SK-N-SH (cell line): ENCODE data around the gene OBP2A. TPM values are rescaled to one million over a fixed set of nuclear protein-coding genes. Genes with fewer than 3 reads are reported as not detected.

ENCODE experiments used
- CTCF ChIA-PET: fragments of 300-600, 350-600 bp; formaldehyde crosslinking; extraction: SDS; loops from one replicate; lab custom pipeline; 2021; lab: Yijun Ruan, JAX
- POLR2A ChIA-PET: fragments of 350-600 bp; sonication (Branson Sonifier 250); formaldehyde crosslinking; extraction: SDS; loops from one replicate; lab custom pipeline; 2020; ENCODE audit warnings: antibody characterized with exemption, inconsistent platforms; lab: Yijun Ruan, JAX
- DNase-seq: peaks from one replicate; pipeline ENCODE4 v3.0.0; 2012
- H2AFZ ChIP-seq: fragments of 200-600 bp; sonication (generic); 2 replicates; pipeline ENCODE4 v1.8.1; 2016; ENCODE audit warnings: antibody characterized with exemption, mild to moderate bottlenecking, low read depth
- H3F3A ChIP-seq: fragments of 200-600 bp; sonication (generic); replicated peaks from 2 replicates; pipeline ENCODE3; 2016; ENCODE audit warnings: antibody characterized with exemption, mild to moderate bottlenecking; ENCODE audit not compliant: insufficient read depth
- H3K27ac ChIP-seq, 2 experiments: fragments of 200-500 bp in 1 of 2; fragments of 200-600 bp in 1 of 2; sonication (Bioruptor generic) in 1 of 2; sonication (generic), shearing (Covaris generic) in 1 of 2; 2 replicates each; pipeline versions ENCODE4 v1.5.1 to v1.6.1; 2014 to 2016; ENCODE audit warnings: low read depth in 2 of 2, inconsistent platforms in 1 of 2, low read length in 1 of 2, mild to moderate bottlenecking in 1 of 2, mixed read lengths in 1 of 2
- H3K27me3 ChIP-seq: fragments of 200-600 bp; sonication (generic), shearing (Covaris generic); 2 replicates; pipeline ENCODE4 v1.6.1; 2016; ENCODE audit warnings: mixed run types; ENCODE audit not compliant: insufficient read depth
- H3K36me3 ChIP-seq, 2 experiments: fragments of 200-500 bp in 1 of 2; fragments of 200-600 bp in 1 of 2; sonication (Bioruptor generic) in 1 of 2; sonication (generic) in 1 of 2; replicated peaks in 1 of 2; 2 replicates each; pipeline versions ENCODE3 to v1.5.1; 2014 to 2016; ENCODE audit warnings: low read length in 1 of 2, mild to moderate bottlenecking in 1 of 2; ENCODE audit not compliant: insufficient read depth in 2 of 2, control insufficient read depth in 1 of 2
- H3K4me1 ChIP-seq, 2 experiments: fragments of 200-500 bp in 1 of 2; fragments of 200-600 bp in 1 of 2; sonication (Bioruptor generic) in 1 of 2; sonication (generic), shearing (Covaris generic) in 1 of 2; 2 replicates each; pipeline versions ENCODE4 v1.5.1 to v1.6.1; 2014 to 2016; ENCODE audit warnings: low read depth in 1 of 2, low read length in 1 of 2, mixed run types in 1 of 2; ENCODE audit not compliant: insufficient read depth in 2 of 2, control insufficient read depth in 1 of 2
- H3K4me2 ChIP-seq: fragments of 200-600 bp; sonication (generic), shearing (Covaris generic); 2 replicates; pipeline ENCODE4 v1.6.1; 2017; ENCODE audit warnings: mixed run types
- H3K4me3 ChIP-seq, 2 experiments: fragments of 200-500 bp in 1 of 2; fragments of 200-600 bp in 1 of 2; sonication (Bioruptor generic) in 1 of 2; sonication (generic), shearing (Covaris generic) in 1 of 2; 2 replicates each; pipeline versions ENCODE4 v1.5.1 to v1.8.1; 2014 to 2016; ENCODE audit warnings: low read depth in 2 of 2, inconsistent platforms in 1 of 2, low read length in 1 of 2, mild to moderate bottlenecking in 1 of 2, mixed read lengths in 1 of 2, moderate library complexity in 1 of 2
- H3K79me2 ChIP-seq: fragments of 200-600 bp; sonication (generic); 2 replicates; pipeline ENCODE4 v1.8.1; 2017; ENCODE audit warnings: mild to moderate bottlenecking; ENCODE audit not compliant: insufficient read depth
- H3K9ac ChIP-seq: fragments of 200-600 bp; sonication (generic); 2 replicates; pipeline ENCODE4 v1.6.1; 2017; ENCODE audit warnings: mixed run types
- H3K9me2 ChIP-seq: fragments of 200-600 bp; sonication (generic); 2 replicates; pipeline ENCODE4 v1.6.1; 2017; ENCODE audit warnings: mixed run types
- H3K9me3 ChIP-seq: fragments of 200-600 bp; sonication (generic); 2 replicates; pipeline ENCODE4 v1.6.1; 2017; ENCODE audit warnings: mixed run types, mild to moderate bottlenecking, moderate library complexity
- H4K20me1 ChIP-seq: fragments of 200-600 bp; sonication (generic); 2 replicates; pipeline ENCODE4 v1.6.1; 2017; ENCODE audit warnings: mild to moderate bottlenecking, mixed run types; ENCODE audit not compliant: insufficient read depth
- CTCF ChIP-seq: fragments of 200-600 bp; sonication (generic); IDR thresholded peaks from 2 replicates; pipeline ENCODE4 v1.6.1; 2017; ENCODE audit warnings: antibody characterized with exemption, mild to moderate bottlenecking, moderate library complexity
- FOXJ3 ChIP-seq: sonication (generic); formaldehyde crosslinking; IDR thresholded peaks from 2 replicates; pipeline ENCODE4 v1.5.1; 2020; ENCODE audit warnings: mild to moderate bottlenecking, missing genetic modification reagents
- PBX3 ChIP-seq: IDR thresholded peaks from 2 replicates; pipeline ENCODE4; 2012
- RAD21 ChIP-seq: IDR thresholded peaks from 2 replicates; pipeline ENCODE4 v1.6.1; 2012; ENCODE audit warnings: mild to moderate bottlenecking, low read length
- RCOR1 ChIP-seq: fragments of 150-350 bp; IDR thresholded peaks from 2 replicates; pipeline ENCODE4 v1.6.1; 2017; ENCODE audit warnings: antibody characterized with exemption, low read length
- SIN3A ChIP-seq: IDR thresholded peaks from 2 replicates; pipeline ENCODE4 v1.6.1; 2012; ENCODE audit warnings: low read depth, mild to moderate bottlenecking, low read length, moderate library complexity, borderline replicate concordance
- SMC3 ChIP-seq: IDR thresholded peaks from 2 replicates; pipeline ENCODE4 v1.6.1; 2012; ENCODE audit warnings: low read depth, low read length, improper control_type of control experiment
- TAF1 ChIP-seq: IDR thresholded peaks from 2 replicates; pipeline ENCODE4 v1.6.1; 2012; ENCODE audit warnings: low read depth, mild to moderate bottlenecking, low read length, moderate library complexity, borderline replicate concordance
- TCF12 ChIP-seq: IDR thresholded peaks from 2 replicates; pipeline ENCODE4 v1.4.0; 2012
- TEAD4 ChIP-seq: IDR thresholded peaks from 2 replicates; pipeline ENCODE4 v1.4.0; 2012; ENCODE audit warnings: mild to moderate bottlenecking, borderline replicate concordance; ENCODE audit not compliant: insufficient read depth
- USF1 ChIP-seq: IDR thresholded peaks from 2 replicates; pipeline ENCODE4 v1.4.0; 2012; ENCODE audit warnings: low read depth, borderline replicate concordance
- WGBS: methylation state at CpG from one replicate; pipeline ENCODE4 v1.1.6; 2017; ENCODE audit warnings: low lambda C conversion rate; 5-methylcytosine and 5-hydroxymethylcytosine counted together
- polyA plus RNA-seq, 3 experiments: library from polyadenylated mRNA; depleted of rRNA; stranded (reverse); fragments of >200 nt; gene quantifications; 2 replicates each; pipeline ENCODE4 v1.2.3, GENCODE V29; 2012

Gene OBP2A
- polyA plus RNA-seq, 1 of the 3 experiments (the other 2 are of a cell fraction), result not detected

GRCh38 chr9:135596211-135596610 is 50.3 kb downstream of the OBP2A start:
- no peaks in the 10 kb centered on the region for H4K20me1 ChIP-seq
- H3K79me2 ChIP-seq, result no peaks in the 10 kb centered on the region
- ChIA-PET CTCF (interaction anchor here (0.5 to 1.4 kb wide), 2 partner anchors 34 to 349 kb away, joined by 3 read pairs; no protein-coding TSS in a partner anchor), POLR2A (no interaction called here)
- H3K9ac ChIP-seq, result no peak overlapping the region
- no peak for DNase-seq
- no peak for TF ChIP-seq SIN3A
- TF ChIP-seq SMC3, result no peak
- no peak for TF ChIP-seq RCOR1
- TF ChIP-seq RAD21, result no peak
- TF ChIP-seq CTCF, result no peak
- no peak for TF ChIP-seq TAF1
- no peak for TF ChIP-seq PBX3
- TF ChIP-seq TEAD4, result no peak
- TF ChIP-seq USF1, result no peak
- no peak for TF ChIP-seq TCF12
- TF ChIP-seq FOXJ3, result no peak
- no peaks in the 10 kb centered on the region for H3K27me3 ChIP-seq
- H3K27ac ChIP-seq, result no peak overlapping the region
- no peaks in the 10 kb centered on the region for H3K9me2 ChIP-seq
- no peaks in the 10 kb centered on the region for H3F3A ChIP-seq
- H3K4me2 ChIP-seq, result no peak overlapping the region
- no peaks in the 10 kb centered on the region for H3K9me3 ChIP-seq
- H3K36me3 ChIP-seq, result no peaks in the 10 kb centered on the region
- H3K4me1 ChIP-seq, result peaks cover 0 to 4% of the 10 kb centered on the region in 2 experiments; a peak in 1 of 4 replicates
- no peak overlapping the region for H2AFZ ChIP-seq
- WGBS, result 13% methylated on average over 2 of the region's 2 CpGs
- H3K4me3 ChIP-seq, result no peak overlapping the region

Other genes starting within 250 kb of the OBP2A start
- 18.6 and 20.1 TPM in 2 replicates for gene PPP1R26, start 66.3 kb upstream of the OBP2A start, polyA plus RNA-seq (2012; rRNA removed)
- 113 and 116 TPM in 2 replicates for gene MRPS2, start 45.4 kb upstream of the OBP2A start, polyA plus RNA-seq (2012; rRNA removed)
- not detected in 2 replicates for gene LCN1, start 24.7 kb upstream of the OBP2A start, polyA plus RNA-seq (2012; rRNA removed)
- 0.08 TPM in 1 of 2 replicates, not detected in the other for gene PAEP, start 15.6 kb downstream of the OBP2A start, polyA plus RNA-seq (2012; rRNA removed)
- gene GLT6D1, start 93.4 kb downstream of the OBP2A start, polyA plus RNA-seq (2012; rRNA removed), result not detected in 2 replicates
- not detected in 2 replicates for gene LCN9, start 117.2 kb downstream of the OBP2A start, polyA plus RNA-seq (2012; rRNA removed)
- not detected in 2 replicates for gene SOHLH1, start 153.4 kb downstream of the OBP2A start, polyA plus RNA-seq (2012; rRNA removed)
- gene KCNT1, start 156.1 kb downstream of the OBP2A start, polyA plus RNA-seq (2012; rRNA removed), result 0.08 and 0.26 TPM in 2 replicates